GM12875 (cell line): Measurements from ENCODE around the gene DPEP1.

Experiments
- H3K4me3 ChIP-seq: one replicate; pipeline ENCODE4 v1.5.1; 2011; ENCODE audit warnings: low read depth, low read length, control low read depth
- CTCF ChIP-seq: IDR thresholded peaks from 2 replicates; pipeline ENCODE4 v1.5.1; 2011; ENCODE audit warnings: low read depth, mild to moderate bottlenecking, control low read depth, inconsistent platforms, low read length, moderate library complexity, borderline replicate concordance; ENCODE audit not compliant: insufficient read depth

Gene DPEP1

GRCh38 chr16:89588413-89589109 lies 24.9 kb upstream of the DPEP1 start:
- no peak overlapping the region for H3K4me3 ChIP-seq
- no peak for TF ChIP-seq CTCF

GRCh38 chr16:89589241-89589926 lies 24.1 kb upstream of the DPEP1 start:
- H3K4me3 ChIP-seq = no peak overlapping the region
- no peak for TF ChIP-seq CTCF

GRCh38 chr16:89593841-89594240 lies 19.6 kb upstream of the DPEP1 start:
- no peak overlapping the region for H3K4me3 ChIP-seq
- TF ChIP-seq CTCF = no peak

GRCh38 chr16:89595330-89596060 lies 17.9 kb upstream of the DPEP1 start:
- no peak for TF ChIP-seq CTCF
- H3K4me3 ChIP-seq = no peak overlapping the region

- TF ChIP-seq CTCF = no peak
- H3K4me3 ChIP-seq = no peak overlapping the region
Measured at GRCh38 chr16:89596061-89596689, 17.3 kb upstream of the DPEP1 start.

- H3K4me3 ChIP-seq = no peak overlapping the region
- TF ChIP-seq CTCF = no peak
Measured at GRCh38 chr16:89596957-89597649, 16.3 kb upstream of the DPEP1 start.
